Right lobe of liver (tissue), 6 donors: Measurements from ENCODE around the gene HSD17B12. TPM values are rescaled to one million over a fixed set of nuclear protein-coding genes. Genes with fewer than 3 reads are reported as not detected.

Source experiments
- ATAC-seq, 4 donors: fragments of 200-7000 bp; cut with Tn5 transposase; one replicate each; pipeline ENCODE4 v1.9.1; 2020; ENCODE audit warnings: mild to moderate bottlenecking in 4 of 4, moderate library complexity in 4 of 4
- DNase-seq, 3 donors: peaks; one replicate each; pipeline ENCODE4 v3.0.0-alpha.2; 2020
- H3K27ac ChIP-seq, 3 donors: fragments of 200-600 bp; one replicate each; pipeline ENCODE4 v1.8.0; 2022
- H3K27me3 ChIP-seq, 2 donors: fragments of 200-600 bp; one replicate each; pipeline ENCODE4 v1.8.0; 2022
- H3K36me3 ChIP-seq, 4 donors: fragments of 200-600 bp; sonication (generic) in 1 of 4; one replicate each; pipeline versions ENCODE4 v1.5.1 to v1.8.0; 2017 to 2022; ENCODE audit warnings: control low read depth in 1 of 4
- H3K4me1 ChIP-seq, 4 donors: fragments of 200-600 bp; sonication (generic) in 1 of 4; one replicate each; pipeline versions ENCODE4 v1.5.1 to v1.8.0; 2017 to 2022; ENCODE audit warnings: control low read depth in 1 of 4
- H3K4me3 ChIP-seq, 3 donors: fragments of 200-600 bp; one replicate each; pipeline ENCODE4 v1.8.0; 2022
- H3K9me3 ChIP-seq, 4 donors: fragments of 200-600 bp; sonication (generic) in 1 of 4; one replicate each; pipeline versions ENCODE4 v1.5.1 to v1.8.0; 2017 to 2022; ENCODE audit warnings: control low read depth in 1 of 4
- POLR2A ChIP-seq: fragments of 450-650 bp; IDR thresholded peaks from one replicate; pipeline ENCODE4 v1.6.1; 2017; ENCODE audit warnings: antibody characterized with exemption, mild to moderate bottlenecking
- WGBS: methylation state at CpG from one replicate; pipeline ENCODE4 v1.1.6; 2018; ENCODE audit warnings: low coverage, low lambda C conversion rate; ENCODE audit not compliant: insufficient coverage; ENCODE audit errors: missing lambda C conversion rate; 5-methylcytosine and 5-hydroxymethylcytosine counted together
- intact Hi-C, 2 donors: fragments of 100-400 bp; cut with DNase I; formaldehyde crosslinking; loops; one replicate each; pipeline versions ENCODE4 v1.11.2 to v1.14.1; 2022
- total RNA-seq, 6 experiments: library from RNA; depleted of rRNA in 2 of 6; stranded (reverse); fragments of >200 nt in 2 of 6; fragmentation: NEBNext Ultra II Directional in 3 of 6; extraction: Animal tissue kit (Norgen Biotek cat#: 25700) in 3 of 6; gene quantifications; one replicate each; pipeline versions ENCODE4 v1.1.0 to v1.2.4, GENCODE V29; 2016 to 2023
- TF ChIP-seq, protein P1 (sequence below), 4 donors: fragments of 200-600 bp in 3 of 4; fragments of 450-650 bp in 1 of 4; IDR thresholded peaks; one replicate each; pipeline versions ENCODE4 v1.5.1 to v1.8.0; 2016 to 2022; ENCODE audit warnings: antibody characterized with exemption in 4 of 4, mild to moderate bottlenecking in 2 of 4
- donor health status: DM: no; HTN: yes; CAD: no.
- donor health status: DM: no; HTN: no; CAD: no.
- donor health status: DM: no; HTN: no; CAD: no.
- donor health status: DM: no; HTN: yes; CAD: no.
- donor health status: DM: no; HTN: yes; CAD: no.

The HSD17B12 gene
- total RNA-seq, 6 experiments from 2014 or later, result 68.3 to 107 (median 93.2) TPM

DNA sequence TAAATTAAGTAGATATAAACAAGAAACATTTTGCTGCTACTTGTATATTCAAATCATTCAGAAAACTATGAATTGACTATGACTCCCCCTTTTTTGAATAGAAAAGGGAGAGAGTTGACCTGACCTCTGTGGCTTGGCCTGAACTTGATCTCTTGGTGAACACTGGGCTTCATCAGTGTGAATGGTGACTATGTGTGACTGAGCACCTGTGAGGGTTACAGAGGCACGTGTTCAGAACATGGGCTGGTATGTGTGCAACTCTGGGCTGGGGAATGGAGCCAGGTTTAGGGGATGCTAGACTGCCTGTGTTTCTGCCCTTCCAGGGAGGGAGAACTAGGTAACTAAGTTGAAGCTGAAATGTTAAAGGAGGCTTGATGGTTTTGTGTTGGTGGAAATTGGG lies 29.2 kb downstream of the HSD17B12 start:
- DNase-seq (no peak), ATAC-seq (no peak)
- intact Hi-C loops, result no loop called here
- Histone ChIP-seq H3K27ac (no peak overlapping the region), H3K36me3 (no peaks in the 10 kb centered on the region), H3K9me3 (no peaks in the 10 kb centered on the region), H3K27me3 (no peaks in the 10 kb centered on the region), H3K4me1 (no peaks in the 10 kb centered on the region), H3K4me3 (no peak overlapping the region)
- WGBS, result 86% methylated on average over 1 of the region's 1 CpG
- no peak for TF ChIP-seq POLR2A
- TF ChIP-seq, protein P1, sequence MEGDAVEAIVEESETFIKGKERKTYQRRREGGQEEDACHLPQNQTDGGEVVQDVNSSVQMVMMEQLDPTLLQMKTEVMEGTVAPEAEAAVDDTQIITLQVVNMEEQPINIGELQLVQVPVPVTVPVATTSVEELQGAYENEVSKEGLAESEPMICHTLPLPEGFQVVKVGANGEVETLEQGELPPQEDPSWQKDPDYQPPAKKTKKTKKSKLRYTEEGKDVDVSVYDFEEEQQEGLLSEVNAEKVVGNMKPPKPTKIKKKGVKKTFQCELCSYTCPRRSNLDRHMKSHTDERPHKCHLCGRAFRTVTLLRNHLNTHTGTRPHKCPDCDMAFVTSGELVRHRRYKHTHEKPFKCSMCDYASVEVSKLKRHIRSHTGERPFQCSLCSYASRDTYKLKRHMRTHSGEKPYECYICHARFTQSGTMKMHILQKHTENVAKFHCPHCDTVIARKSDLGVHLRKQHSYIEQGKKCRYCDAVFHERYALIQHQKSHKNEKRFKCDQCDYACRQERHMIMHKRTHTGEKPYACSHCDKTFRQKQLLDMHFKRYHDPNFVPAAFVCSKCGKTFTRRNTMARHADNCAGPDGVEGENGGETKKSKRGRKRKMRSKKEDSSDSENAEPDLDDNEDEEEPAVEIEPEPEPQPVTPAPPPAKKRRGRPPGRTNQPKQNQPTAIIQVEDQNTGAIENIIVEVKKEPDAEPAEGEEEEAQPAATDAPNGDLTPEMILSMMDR (IDR thresholded peaks at IDR 0.05), result no peak

DNA sequence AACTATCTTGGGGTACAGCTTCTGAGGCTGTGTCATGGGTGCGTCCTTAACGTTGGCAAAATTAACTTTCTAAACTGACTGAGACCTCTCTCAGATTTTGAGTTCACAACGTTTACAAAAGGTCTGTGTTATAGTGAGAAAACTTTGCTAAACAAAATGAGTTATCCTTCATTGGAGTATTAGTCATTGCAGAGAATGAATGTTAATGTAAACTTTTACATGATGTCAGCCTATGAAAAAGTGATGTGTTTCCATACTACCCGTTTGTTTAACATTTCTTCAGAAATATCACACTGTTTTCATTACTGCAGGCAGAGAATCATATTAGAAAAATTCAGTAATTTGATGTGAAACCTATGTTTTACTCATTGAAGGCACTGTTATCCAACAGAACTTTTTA lies 32.1 kb downstream of the HSD17B12 start:
- Histone ChIP-seq H3K9me3 (no peaks in the 10 kb centered on the region), H3K27me3 (no peaks in the 10 kb centered on the region), H3K36me3 (no peaks in the 10 kb centered on the region), H3K27ac (no peak overlapping the region), H3K4me3 (no peak overlapping the region), H3K4me1 (no peaks in the 10 kb centered on the region)
- 84% methylated on average over 4 of the region's 4 CpGs for WGBS
- DNase-seq (no peak), ATAC-seq (no peak)
- TF ChIP-seq, protein P1 (IDR thresholded peaks at IDR 0.05), result no peak
- no peak for TF ChIP-seq POLR2A
- intact Hi-C loops, result no loop called here

DNA sequence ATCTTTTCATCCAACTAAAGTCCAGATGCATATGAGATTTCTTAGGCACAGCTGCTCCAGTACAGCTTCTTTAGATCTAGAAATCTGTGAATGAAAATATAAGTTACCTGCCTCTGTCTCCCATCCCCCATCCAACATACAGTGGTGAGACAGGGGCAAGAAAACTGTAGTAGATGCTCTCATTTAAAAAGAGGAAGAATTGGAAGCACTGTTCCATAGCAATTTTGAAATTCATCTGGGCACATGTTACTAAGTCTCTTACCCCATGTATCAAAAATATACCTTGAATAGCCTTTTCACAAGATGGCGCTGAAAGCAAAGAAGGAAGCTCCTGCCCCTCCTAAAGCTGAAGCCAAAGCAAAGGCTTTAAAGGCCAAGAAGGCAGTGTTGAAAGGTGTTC lies 37.8 kb downstream of the HSD17B12 start:
- DNase-seq, result no peak
- no peak overlapping the region for H3K27ac ChIP-seq
- H3K4me1 ChIP-seq, result peaks cover 0 to 5% (median 0%) of the 10 kb centered on the region in 4 donors
- no peak overlapping the region for H3K4me3 ChIP-seq
- 100% methylated on average over 1 of the region's 1 CpG for WGBS
- no peak for ATAC-seq
- TF ChIP-seq, protein P1 (IDR thresholded peaks at IDR 0.05), result no peak
- no peak for TF ChIP-seq POLR2A
- no peaks in the 10 kb centered on the region for H3K27me3 ChIP-seq
- peaks cover 0 to 5% (median 0%) of the 10 kb centered on the region in 4 donors for H3K9me3 ChIP-seq
- no peaks in the 10 kb centered on the region for H3K36me3 ChIP-seq
- intact Hi-C loops, result no loop called here

DNA sequence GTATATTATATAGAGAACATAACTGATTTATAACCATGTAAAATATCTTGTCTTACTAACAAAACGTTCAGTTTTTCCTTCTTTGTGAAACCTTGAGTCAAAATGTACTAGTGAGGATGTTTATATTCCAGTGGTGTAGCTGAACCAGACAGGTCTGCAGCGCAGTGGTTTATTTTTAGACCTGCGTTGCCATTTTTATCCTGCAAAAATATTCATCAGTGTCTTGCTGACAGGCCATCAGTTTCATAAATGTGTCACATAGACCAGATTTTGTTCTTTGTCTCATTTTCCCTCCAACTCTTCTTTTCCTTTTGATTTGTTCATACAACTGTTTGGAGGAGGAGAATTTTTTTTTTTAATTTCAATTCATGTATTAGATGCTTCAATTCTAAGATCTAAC lies 43.1 kb downstream of the HSD17B12 start:
- DNase-seq (no peak), ATAC-seq (no peak)
- intact Hi-C loops, result no loop called here
- H3K9me3 ChIP-seq, result no peaks in the 10 kb centered on the region
- peaks cover 0 to 5% (median 0%) of the 10 kb centered on the region in 4 donors for H3K4me1 ChIP-seq
- H3K4me3 ChIP-seq, result no peak overlapping the region
- H3K27ac ChIP-seq, result no peak overlapping the region
- WGBS, result 62% methylated on average over 3 of the region's 3 CpGs
- no peaks in the 10 kb centered on the region for H3K27me3 ChIP-seq
- no peak for TF ChIP-seq POLR2A
- TF ChIP-seq, protein P1 (IDR thresholded peaks at IDR 0.05), result no peak
- no peaks in the 10 kb centered on the region for H3K36me3 ChIP-seq

DNA sequence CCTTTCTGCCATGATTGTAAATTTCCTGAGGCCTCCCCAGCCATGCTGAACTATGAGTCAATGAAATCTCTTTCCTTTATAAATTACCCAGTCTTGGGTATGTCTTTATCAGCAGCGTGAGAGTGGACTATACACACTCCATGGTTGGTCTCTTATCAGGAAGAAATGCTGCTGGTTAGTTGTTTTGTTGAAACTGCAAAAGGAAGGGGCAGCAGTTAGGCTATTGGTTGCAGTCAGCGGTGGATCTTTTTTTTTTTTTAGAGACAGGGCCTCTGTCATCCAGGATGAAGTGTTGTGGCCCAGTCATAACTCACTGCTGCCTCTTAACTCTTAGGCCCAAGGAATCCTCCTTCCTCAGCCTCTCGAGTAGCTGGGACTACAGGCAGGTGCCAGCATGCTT lies 51.7 kb downstream of the HSD17B12 start:
- no peaks in the 10 kb centered on the region for H3K36me3 ChIP-seq
- H3K27me3 ChIP-seq, result no peaks in the 10 kb centered on the region
- TF ChIP-seq, protein P1 (IDR thresholded peaks at IDR 0.05), result no peak
- no peak for TF ChIP-seq POLR2A
- H3K4me1 ChIP-seq, result no peaks in the 10 kb centered on the region
- WGBS, result 100% methylated on average over 2 of the region's 3 CpGs
- H3K4me3 ChIP-seq, result no peak overlapping the region
- no peak overlapping the region for H3K27ac ChIP-seq
- ATAC-seq, result no peak
- H3K9me3 ChIP-seq, result no peaks in the 10 kb centered on the region
- intact Hi-C loops, result no loop called here
- DNase-seq, result no peak
